HEK293T (cell line): ENCODE measurements around the gene HES4.

Source experiments
- ARNT ChIP-seq: fragments of 450-650 bp; IDR thresholded peaks from 2 replicates; pipeline ENCODE4 v1.6.1; 2017; ENCODE audit warnings: mild to moderate bottlenecking
- BHLHE40 ChIP-seq: fragments of 450-650 bp; IDR thresholded peaks from 2 replicates; pipeline ENCODE4 v1.6.1; 2016; ENCODE audit warnings: mild to moderate bottlenecking, moderate library complexity, borderline replicate concordance
- FOXA1 ChIP-seq: fragments of 450-650 bp; IDR thresholded peaks from 2 replicates; pipeline ENCODE4 v1.6.1; 2016; ENCODE audit warnings: mild to moderate bottlenecking
- FOXK2 ChIP-seq: fragments of 450-650 bp; IDR thresholded peaks from 2 replicates; pipeline ENCODE4 v1.6.1; 2016; ENCODE audit warnings: mild to moderate bottlenecking
- FOXM1 ChIP-seq: fragments of 450-650 bp; IDR thresholded peaks from 2 replicates; pipeline ENCODE4 v1.6.1; 2017; ENCODE audit warnings: mild to moderate bottlenecking, borderline replicate concordance
- L3MBTL2 ChIP-seq: fragments of 450-650 bp; conservative IDR thresholded peaks from 2 replicates; pipeline ENCODE4 v1.6.1; 2016; ENCODE audit warnings: mild to moderate bottlenecking
- NFRKB ChIP-seq: fragments of 450-650 bp; IDR thresholded peaks from 2 replicates; pipeline ENCODE4 v1.6.1; 2016; ENCODE audit warnings: mild to moderate bottlenecking, moderate library complexity
- SP1 ChIP-seq: fragments of 450-650 bp; IDR thresholded peaks from 2 replicates; pipeline ENCODE4 v1.6.1; 2017
- SUZ12 ChIP-seq: fragments of 450-650 bp; IDR thresholded peaks from 2 replicates; pipeline ENCODE4 v1.6.1; 2016; ENCODE audit warnings: mild to moderate bottlenecking
- TARDBP ChIP-seq: fragments of 450-650 bp; IDR thresholded peaks from 2 replicates; pipeline ENCODE4 v1.6.1; 2016

DNA sequence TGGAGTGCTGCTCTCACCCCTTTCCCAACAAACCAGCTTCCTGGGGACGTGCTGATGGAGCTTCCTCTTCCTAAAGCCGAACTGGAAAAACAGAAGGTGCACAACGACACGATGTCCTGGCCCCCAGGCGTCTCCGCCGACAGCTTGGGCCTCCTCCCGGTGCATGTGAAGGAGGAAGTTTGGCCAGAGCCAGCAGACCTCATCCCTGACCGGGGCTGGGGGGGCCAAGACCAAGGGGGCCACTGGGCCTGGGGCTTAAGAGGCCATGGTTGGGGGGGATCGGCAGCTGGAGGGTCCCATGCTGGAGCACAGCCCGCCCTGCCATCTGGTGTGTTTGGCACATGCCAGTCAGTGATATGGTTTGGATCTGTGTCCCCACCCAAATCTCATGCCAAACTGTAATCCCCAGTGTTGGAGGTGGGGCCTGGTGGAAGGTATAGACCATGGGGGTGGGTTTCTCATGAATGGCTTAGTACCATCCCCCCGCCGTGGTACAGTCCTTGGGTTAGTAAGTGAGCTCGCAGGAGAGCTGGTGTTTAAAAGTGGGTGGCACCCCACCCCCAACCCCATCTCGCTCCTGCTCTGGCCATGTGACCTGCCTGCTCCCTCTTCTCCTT lies 6.4 kb downstream of the HES4 start:
- TF ChIP-seq SP1 (no peak), BHLHE40 (no peak), FOXM1 (no peak), FOXK2 (no peak), FOXA1 (no peak), TARDBP (no peak), ARNT (no peak), L3MBTL2 (no peak), NFRKB (no peak), SUZ12 (no peak)
